MV-4-11 (cell line): ENCODE data around the gene SFSWAP.
"Not testable (repeated sequence)": the region's sequence is repeated elsewhere in the genome, so short reads cannot be mapped to it uniquely, and the experiment has no call there.

Experiments used
- DNase-seq: peaks from one replicate; lab custom pipeline; 2025; lab: John Stamatoyannopoulos, UW

SFSWAP gene

DNA sequence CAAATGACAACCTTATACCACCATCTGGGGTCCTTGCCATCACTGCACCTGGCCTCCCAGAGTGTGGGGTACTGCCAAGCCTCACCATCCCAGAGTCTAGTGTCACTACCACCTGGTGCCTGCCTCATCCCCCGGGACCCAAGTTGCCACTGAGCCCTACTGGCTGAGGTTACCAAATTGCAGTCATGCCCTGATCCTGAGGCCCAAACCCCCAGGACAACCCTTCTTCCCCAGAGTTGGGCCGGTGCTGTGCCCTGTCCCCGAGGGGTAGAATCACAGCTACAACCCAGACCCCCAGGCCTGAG is 8.4 kb upstream of the SFSWAP start:
- DNase-seq: no peak

- DNase-seq: no peak
These were observed 7.7 kb upstream of the SFSWAP start for GRCh38 chr12:131703161-131703560.

DNA sequence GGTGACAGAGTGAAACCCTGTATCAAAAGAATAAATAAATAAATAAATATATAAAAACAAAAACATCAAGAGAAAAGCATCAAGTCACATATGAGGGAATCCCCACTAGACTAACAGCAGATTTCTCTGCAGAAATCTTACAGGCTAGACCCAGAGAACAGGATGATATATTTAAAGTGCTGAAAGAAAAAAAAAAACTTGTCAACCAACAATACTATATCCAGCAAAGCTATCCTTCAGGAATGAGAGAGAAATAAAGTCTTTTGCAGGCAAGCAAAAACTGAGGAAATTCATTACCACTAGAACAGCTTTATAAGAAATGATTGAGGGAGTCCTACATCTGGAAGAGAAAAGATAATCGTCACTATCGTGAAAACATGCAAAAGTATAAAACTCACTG is 6.4 kb upstream of the SFSWAP start:
- DNase-seq: no peak

- not testable (repeated sequence) for DNase-seq
These were observed 4.2 kb upstream of the SFSWAP start for GRCh38 chr12:131706709-131707108.

DNA sequence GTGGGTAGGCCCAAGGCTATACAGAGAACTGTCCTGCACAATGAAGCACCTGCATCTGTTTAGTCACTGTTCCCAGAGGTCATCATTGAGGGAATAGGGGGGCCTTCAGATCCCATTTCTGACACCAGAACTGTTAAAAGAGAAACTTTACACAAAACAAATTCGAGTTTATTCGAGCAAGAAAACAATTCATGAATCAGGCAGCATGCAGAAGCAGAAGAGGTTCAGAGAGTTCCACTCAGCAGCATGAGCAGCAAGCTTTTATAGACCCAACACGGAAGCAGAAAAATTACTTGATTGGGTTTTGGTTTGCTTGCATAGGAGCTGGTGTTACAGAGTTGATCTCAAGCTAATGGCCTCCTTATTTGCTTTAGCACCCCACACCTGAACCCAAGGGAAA is 1.7 kb upstream of the SFSWAP start:
- DNase-seq: no peak

DNA sequence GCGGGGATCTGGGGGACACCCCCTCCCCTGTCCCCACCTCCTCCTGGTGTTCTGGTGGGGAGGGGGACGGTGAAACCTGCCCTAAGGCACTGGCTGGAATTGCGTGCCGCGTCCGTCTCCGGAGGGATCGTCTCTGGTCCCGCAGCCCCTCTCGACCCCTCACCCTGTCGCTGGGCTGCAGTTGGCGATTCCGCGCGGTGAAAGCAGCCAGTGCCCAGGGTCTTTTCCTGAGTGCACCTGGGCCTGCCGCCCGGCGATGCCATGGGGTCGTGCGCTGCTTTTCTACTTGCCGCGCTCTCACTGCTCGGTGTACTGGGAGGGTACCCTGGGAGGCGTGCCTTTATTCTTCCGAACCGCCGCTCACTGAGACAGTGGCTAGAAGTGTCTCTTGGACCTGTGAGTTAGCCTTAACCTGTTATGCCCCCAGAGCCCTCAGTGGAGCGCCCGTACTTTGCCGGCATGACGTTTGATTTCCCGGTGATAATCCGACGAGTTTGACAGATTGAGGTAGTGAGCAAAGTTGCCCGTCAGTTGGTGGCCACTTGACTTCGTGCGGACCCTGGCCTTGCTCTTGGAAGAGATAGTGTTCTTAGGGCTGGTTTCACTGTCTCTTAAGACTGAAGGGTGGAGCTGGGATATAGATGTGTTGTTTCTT is 788 bp downstream of the SFSWAP start:
- no peak for DNase-seq

DNA sequence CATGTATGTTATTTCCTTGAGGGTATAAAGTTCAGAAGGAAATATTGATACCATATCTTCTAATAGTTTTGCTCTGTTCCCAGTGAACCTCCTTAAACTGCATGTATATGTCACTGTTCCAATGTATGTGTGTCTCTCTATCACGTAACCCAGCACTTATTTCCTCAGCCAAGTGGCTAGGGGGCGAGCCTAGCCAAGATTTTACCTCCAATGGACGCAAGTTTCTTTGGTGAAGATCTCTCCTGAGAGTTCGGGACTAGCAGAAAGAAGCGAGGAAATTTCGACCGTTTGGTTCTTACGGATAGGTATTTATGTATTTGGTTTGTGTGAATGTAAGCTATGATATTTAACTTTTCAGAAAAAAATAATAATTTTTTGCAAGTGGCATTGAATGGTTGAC is 2.5 kb downstream of the SFSWAP start:
- DNase-seq: no peak

GRCh38 chr12:131714759-131715158 is 3.9 kb downstream of the SFSWAP start:
- DNase-seq: no peak

- DNase-seq: no peak
These were observed 5.4 kb downstream of the SFSWAP start for GRCh38 chr12:131716282-131716681.

GRCh38 chr12:131720241-131720640 is 9.4 kb downstream of the SFSWAP start:
- DNase-seq: no peak

- no peak for DNase-seq
These were observed 10.0 kb downstream of the SFSWAP start for GRCh38 chr12:131720921-131721320.

- DNase-seq: no peak
These were observed 10.7 kb downstream of the SFSWAP start for GRCh38 chr12:131721548-131721947.

DNA sequence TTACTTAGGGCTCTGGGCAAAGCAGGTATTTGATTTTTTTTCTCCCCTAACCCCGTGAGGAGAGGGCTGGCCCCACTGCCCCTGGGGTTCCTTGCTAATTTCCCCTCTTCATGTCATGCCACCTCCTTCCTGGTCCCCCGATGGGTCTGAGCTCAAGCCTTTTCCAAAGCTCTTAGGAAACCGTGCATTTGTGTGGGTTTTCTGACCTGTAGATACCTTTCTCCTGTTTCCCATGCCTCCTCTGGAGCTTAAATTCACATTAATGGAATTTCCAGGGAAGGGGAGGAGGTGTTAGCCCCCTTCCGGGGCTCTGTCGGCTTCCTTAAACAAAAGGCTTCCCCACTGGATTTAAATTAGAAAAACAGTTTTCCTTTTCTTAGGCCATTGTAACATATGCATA is 12.6 kb downstream of the SFSWAP start:
- DNase-seq: no peak

DNA sequence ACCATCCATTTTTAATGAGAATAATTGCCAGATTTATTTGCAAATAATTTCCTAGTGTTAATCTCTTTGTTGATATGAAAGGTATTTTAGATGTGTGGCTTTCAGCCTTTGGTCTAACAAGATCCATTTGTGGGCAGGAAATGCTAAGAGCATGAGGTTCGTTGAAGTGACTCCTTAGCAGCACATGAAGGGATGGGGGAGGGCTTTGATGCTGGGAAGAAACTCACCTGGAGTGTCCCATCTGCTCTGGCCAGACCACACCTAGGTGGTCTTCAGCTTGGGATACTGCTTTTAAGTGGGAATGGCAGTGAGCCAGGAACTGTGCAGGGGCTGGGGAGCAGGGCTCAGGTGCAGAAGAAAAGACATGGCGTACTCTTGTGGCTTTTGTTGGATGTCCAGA is 13.6 kb downstream of the SFSWAP start:
- DNase-seq: no peak

GRCh38 chr12:131725503-131725902 is 14.6 kb downstream of the SFSWAP start:
- DNase-seq: no peak

- DNase-seq: no peak
These were observed 17.8 kb downstream of the SFSWAP start for GRCh38 chr12:131728720-131729119.

- no peak for DNase-seq
These were observed 18.5 kb downstream of the SFSWAP start for GRCh38 chr12:131729254-131729955.

DNA sequence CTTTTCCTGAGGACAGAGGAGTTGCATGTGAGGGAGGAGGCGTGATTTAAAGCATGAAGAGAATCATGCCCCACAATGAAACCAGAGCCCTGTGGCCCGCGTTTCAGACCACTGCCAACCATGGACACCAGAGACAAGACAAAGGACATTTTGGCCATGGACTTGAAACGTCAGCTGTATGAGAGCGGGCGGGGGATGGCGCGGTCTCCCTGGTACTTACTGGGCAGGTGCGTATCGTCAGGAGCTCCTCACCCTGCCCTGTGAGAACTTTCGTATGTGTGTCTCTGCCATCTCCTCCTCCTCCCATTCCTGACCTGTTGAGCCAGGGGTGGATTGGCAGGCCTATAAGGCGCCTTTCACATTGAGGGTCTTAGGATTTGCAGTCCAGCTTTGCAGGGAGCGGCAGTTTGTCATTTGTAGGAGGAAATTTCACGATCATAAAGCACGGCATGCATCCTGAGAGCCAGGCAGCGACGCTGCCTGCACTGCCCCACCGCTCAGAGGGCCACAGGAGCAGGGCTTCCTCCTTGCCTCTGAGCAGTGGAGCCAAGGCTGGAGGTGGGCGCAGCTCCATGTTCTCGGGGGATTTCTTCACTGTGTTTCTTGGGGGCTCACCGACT is 22.2 kb downstream of the SFSWAP start:
- no peak for DNase-seq

DNA sequence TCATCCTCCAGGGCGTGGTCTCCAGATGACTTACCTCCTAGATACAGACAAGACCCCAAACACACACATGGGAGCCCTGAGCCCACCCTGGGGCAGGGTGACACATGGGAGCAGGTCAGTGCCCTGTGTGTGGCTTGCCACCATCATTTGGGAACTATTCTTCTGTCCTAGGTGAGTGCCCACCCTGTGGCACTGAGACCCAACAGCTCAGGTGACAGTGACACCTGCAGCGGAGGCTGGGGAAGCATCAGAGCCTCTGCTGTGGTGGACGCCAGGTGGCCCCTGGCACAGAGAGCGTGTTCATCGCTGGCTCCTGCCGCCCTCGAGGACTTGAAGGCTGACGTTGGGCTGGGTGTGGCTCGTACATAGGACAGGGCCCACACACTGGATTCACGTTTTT is 23.0 kb downstream of the SFSWAP start:
- no peak for DNase-seq

GRCh38 chr12:131734336-131735152 is 23.7 kb downstream of the SFSWAP start:
- no peak for DNase-seq

GRCh38 chr12:131735153-131735456 is 24.2 kb downstream of the SFSWAP start:
- DNase-seq: no peak

GRCh38 chr12:131735476-131736445 is 24.9 kb downstream of the SFSWAP start:
- DNase-seq: no peak
